Body of pancreas (tissue), 4 donors: ENCODE data around the gene ARRB2.

Experiments used
- CTCF ChIP-seq, 7 experiments: fragments of 450-650 bp in 4 of 7; fragments of 200-600 bp in 3 of 7; sonication (generic) in 3 of 7; IDR thresholded peaks; one replicate each; pipeline ENCODE4 v1.5.1; 2016 to 2019; ENCODE audit warnings: antibody characterized with exemption in 7 of 7
- POLR2A ChIP-seq, 3 donors: fragments of 450-650 bp; IDR thresholded peaks; one replicate each; pipeline ENCODE4 v1.6.1; 2016; ENCODE audit warnings: antibody characterized with exemption in 3 of 3, mild to moderate bottlenecking in 2 of 3

- TF ChIP-seq CTCF (IDR thresholded peaks at IDR 0.05) (no peak), POLR2A (IDR thresholded peaks at IDR 0.05) (peak in 2 of 3 donors; percentile 37 to 38)
Measured at GRCh38 chr17:4708436-4708835, 2.0 kb upstream of the ARRB2 start.
